Measurements from ENCODE around the gene TBX1.

TBX1 gene

GRCh38 chr22:19753996-19754700 lies 6.4 kb upstream of the TBX1 start:
- no peak for FAIRE-seq

GRCh38 chr22:19754701-19755144 lies 5.9 kb upstream of the TBX1 start:
- no peak for FAIRE-seq

- no peak for FAIRE-seq
These were observed 5.3 kb upstream of the TBX1 start for GRCh38 chr22:19755145-19755710.

- FAIRE-seq = no peak
These were observed 4.8 kb upstream of the TBX1 start for GRCh38 chr22:19755722-19756287.

GRCh38 chr22:19756288-19757128 lies 4.1 kb upstream of the TBX1 start:
- FAIRE-seq = no peak

GRCh38 chr22:19757140-19757984 lies 3.2 kb upstream of the TBX1 start:
- FAIRE-seq = no peak

- no peak for FAIRE-seq
These were observed 2.3 kb upstream of the TBX1 start for GRCh38 chr22:19757985-19758895.

- FAIRE-seq = no peak
These were observed 1.6 kb upstream of the TBX1 start for GRCh38 chr22:19758896-19759426.

- no peak for FAIRE-seq
These were observed 1.0 kb upstream of the TBX1 start for GRCh38 chr22:19759427-19760057.

GRCh38 chr22:19760951-19761724 lies 560 bp downstream of the TBX1 start:
- FAIRE-seq = no peak

GRCh38 chr22:19761725-19762567 lies 1.4 kb downstream of the TBX1 start:
- FAIRE-seq = no peak

GRCh38 chr22:19762568-19763457 lies 2.2 kb downstream of the TBX1 start:
- FAIRE-seq = no peak

- no peak for FAIRE-seq
These were observed 3.1 kb downstream of the TBX1 start for GRCh38 chr22:19763458-19764298.

GRCh38 chr22:19764299-19764593 lies 3.7 kb downstream of the TBX1 start:
- FAIRE-seq = no peak

- no peak for FAIRE-seq
These were observed 4.3 kb downstream of the TBX1 start for GRCh38 chr22:19764636-19765476.

Data from A204.1 (cell line).